ENCODE results near the gene SLC28A3.

The SLC28A3 gene

GRCh38 chr9:84255696-84256095 is 84.9 kb downstream of the SLC28A3 start:
- Histone ChIP-seq H2AFZ (ENCODE audit: low read length) (no peak overlapping the region), H3K9ac (ENCODE audit: low read depth, low read length, poor library complexity, severe bottlenecking) (no peak overlapping the region), H3K79me2 (ENCODE audit: insufficient read depth, low read length) (no peaks in the 10 kb centered on the region), H3K9me2 (replicated peaks; ENCODE audit: low read depth, low read length) (no peaks in the 10 kb centered on the region), H3F3A (ENCODE audit: low read depth) (no peaks in the 10 kb centered on the region), H3K4me1 (ENCODE audit: insufficient read depth, low read length, poor library complexity, severe bottlenecking) (no peaks in the 10 kb centered on the region), H4K20me1 (ENCODE audit: insufficient read depth, low read length, poor library complexity, severe bottlenecking) (no peaks in the 10 kb centered on the region), H3K36me3 (ENCODE audit: insufficient read depth, low read length) (no peaks in the 10 kb centered on the region), H3K27me3 (ENCODE audit: insufficient read depth, low read length, poor library complexity, severe bottlenecking) (no peaks in the 10 kb centered on the region), H3K4me3 (ENCODE audit: low read length, poor library complexity, severe bottlenecking) (no peak overlapping the region), H3K9me3 (ENCODE audit: insufficient read depth, low read depth, low read length) (no peaks in the 10 kb centered on the region), H3K4me2 (ENCODE audit: low read depth, low read length, poor library complexity, severe bottlenecking) (no peak overlapping the region)
- no peak for TF ChIP-seq EZH2phosphoT487 (IDR thresholded peaks at IDR 0.05; ENCODE audit: borderline replicate concordance)

- no peak overlapping the region for H3K9ac ChIP-seq (ENCODE audit: low read depth, low read length, poor library complexity, severe bottlenecking)
- H3K27me3 ChIP-seq (ENCODE audit: insufficient read depth, low read length, poor library complexity, severe bottlenecking), result no peaks in the 10 kb centered on the region
- no peaks in the 10 kb centered on the region for H3K9me3 ChIP-seq (ENCODE audit: insufficient read depth, low read depth, low read length)
- no peaks in the 10 kb centered on the region for H3K9me2 ChIP-seq (replicated peaks; ENCODE audit: low read depth, low read length)
- TF ChIP-seq EZH2phosphoT487 (IDR thresholded peaks at IDR 0.05; ENCODE audit: borderline replicate concordance), result no peak
- TF ChIP-seq CTCF (conservative IDR thresholded peaks at IDR 0.05; ENCODE audit: low read length), result no peak
- H3K4me2 ChIP-seq (ENCODE audit: low read depth, low read length, poor library complexity, severe bottlenecking), result no peak overlapping the region
- H3K4me3 ChIP-seq (ENCODE audit: low read length, poor library complexity, severe bottlenecking), result no peak overlapping the region
- H2AFZ ChIP-seq (ENCODE audit: low read length), result no peak overlapping the region
- no peaks in the 10 kb centered on the region for H3K79me2 ChIP-seq (ENCODE audit: insufficient read depth, low read length)
- H4K20me1 ChIP-seq (ENCODE audit: insufficient read depth, low read length, poor library complexity, severe bottlenecking), result no peaks in the 10 kb centered on the region
- no peaks in the 10 kb centered on the region for H3K4me1 ChIP-seq (ENCODE audit: insufficient read depth, low read length, poor library complexity, severe bottlenecking)
- H3K36me3 ChIP-seq (ENCODE audit: insufficient read depth, low read length), result no peaks in the 10 kb centered on the region
- H3F3A ChIP-seq (ENCODE audit: low read depth), result no peaks in the 10 kb centered on the region
Measured at GRCh38 chr9:84254972-84255371, 85.6 kb downstream of the SLC28A3 start.

GRCh38 chr9:84251921-84252320 is 88.6 kb downstream of the SLC28A3 start:
- TF ChIP-seq CTCF (conservative IDR thresholded peaks at IDR 0.05; ENCODE audit: low read length), result no peak
- TF ChIP-seq EZH2phosphoT487 (IDR thresholded peaks at IDR 0.05; ENCODE audit: borderline replicate concordance), result no peak
- H3K9me3 ChIP-seq (ENCODE audit: insufficient read depth, low read depth, low read length), result no peaks in the 10 kb centered on the region
- no peaks in the 10 kb centered on the region for H3K4me1 ChIP-seq (ENCODE audit: insufficient read depth, low read length, poor library complexity, severe bottlenecking)
- no peaks in the 10 kb centered on the region for H3F3A ChIP-seq (ENCODE audit: low read depth)
- H2AFZ ChIP-seq (ENCODE audit: low read length), result no peak overlapping the region
- no peaks in the 10 kb centered on the region for H3K27me3 ChIP-seq (ENCODE audit: insufficient read depth, low read length, poor library complexity, severe bottlenecking)
- H3K9me2 ChIP-seq (replicated peaks; ENCODE audit: low read depth, low read length), result no peaks in the 10 kb centered on the region
- no peak overlapping the region for H3K9ac ChIP-seq (ENCODE audit: low read depth, low read length, poor library complexity, severe bottlenecking)
- no peaks in the 10 kb centered on the region for H4K20me1 ChIP-seq (ENCODE audit: insufficient read depth, low read length, poor library complexity, severe bottlenecking)
- H3K4me2 ChIP-seq (ENCODE audit: low read depth, low read length, poor library complexity, severe bottlenecking), result no peak overlapping the region
- no peak overlapping the region for H3K4me3 ChIP-seq (ENCODE audit: low read length, poor library complexity, severe bottlenecking)
- H3K36me3 ChIP-seq (ENCODE audit: insufficient read depth, low read length), result no peaks in the 10 kb centered on the region
- H3K79me2 ChIP-seq (ENCODE audit: insufficient read depth, low read length), result no peaks in the 10 kb centered on the region

GRCh38 chr9:84241817-84242373 is 98.7 kb downstream of the SLC28A3 start:
- no peaks in the 10 kb centered on the region for H3K36me3 ChIP-seq (ENCODE audit: insufficient read depth, low read length)
- no peak overlapping the region for H2AFZ ChIP-seq (ENCODE audit: low read length)
- H3K4me2 ChIP-seq (ENCODE audit: low read depth, low read length, poor library complexity, severe bottlenecking), result no peak overlapping the region
- H3K79me2 ChIP-seq (ENCODE audit: insufficient read depth, low read length), result no peaks in the 10 kb centered on the region
- no peak for TF ChIP-seq EZH2phosphoT487 (IDR thresholded peaks at IDR 0.05; ENCODE audit: borderline replicate concordance)
- no peaks in the 10 kb centered on the region for H3F3A ChIP-seq (ENCODE audit: low read depth)
- no peak overlapping the region for H3K4me3 ChIP-seq (ENCODE audit: low read length, poor library complexity, severe bottlenecking)
- no peaks in the 10 kb centered on the region for H4K20me1 ChIP-seq (ENCODE audit: insufficient read depth, low read length, poor library complexity, severe bottlenecking)
- no peaks in the 10 kb centered on the region for H3K9me3 ChIP-seq (ENCODE audit: insufficient read depth, low read depth, low read length)
- H3K9ac ChIP-seq (ENCODE audit: low read depth, low read length, poor library complexity, severe bottlenecking), result no peak overlapping the region
- H3K4me1 ChIP-seq (ENCODE audit: insufficient read depth, low read length, poor library complexity, severe bottlenecking), result no peaks in the 10 kb centered on the region
- peaks cover 6% of the 10 kb centered on the region for H3K27me3 ChIP-seq (ENCODE audit: insufficient read depth, low read length, poor library complexity, severe bottlenecking)
- H3K9me2 ChIP-seq (replicated peaks; ENCODE audit: low read depth, low read length), result no peaks in the 10 kb centered on the region
